ENCODE measurements around the gene NT5C1A.

DNA sequence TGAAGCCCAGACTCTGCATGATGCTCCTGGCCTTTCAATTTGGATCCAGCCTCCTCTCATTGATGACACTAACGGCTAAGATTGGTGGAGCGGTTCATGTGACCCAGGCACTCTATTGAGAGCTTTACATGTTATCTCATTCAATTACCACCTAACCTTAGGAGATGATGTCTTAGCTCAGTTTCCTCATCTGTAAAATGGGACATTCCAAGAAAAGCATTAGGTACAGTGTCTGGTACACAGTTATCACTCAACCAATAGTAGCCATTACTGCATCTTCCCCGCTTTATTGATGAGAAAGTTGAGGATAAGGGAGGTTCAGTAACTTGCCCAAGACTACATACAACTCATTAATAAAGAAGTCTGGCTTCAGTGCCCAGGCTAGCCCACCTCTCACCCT, 49.5 kb downstream of the NT5C1A start:
- TF ChIP-seq EZH2phosphoT487 (IDR thresholded peaks at IDR 0.05; ENCODE audit: insufficient read depth, low read depth): no peak
- TF ChIP-seq EZH2 (IDR thresholded peaks at IDR 0.05; ENCODE audit: insufficient read depth, poor library complexity, severe bottlenecking): no peak

Measured in GM23248 (cell line).